ENCODE data around the gene DSG2. TPM values are rescaled to one million over a fixed set of nuclear protein-coding genes. Genes with fewer than 3 reads are reported as not detected.
A peak's percentile ranks its signal among the peaks of the same experiment; 100 is the strongest.

The DSG2 gene
- total and polyA plus RNA-seq, 3 donors from 2014 or later = 5.9 to 8.6 (median 7.0) TPM

DNA sequence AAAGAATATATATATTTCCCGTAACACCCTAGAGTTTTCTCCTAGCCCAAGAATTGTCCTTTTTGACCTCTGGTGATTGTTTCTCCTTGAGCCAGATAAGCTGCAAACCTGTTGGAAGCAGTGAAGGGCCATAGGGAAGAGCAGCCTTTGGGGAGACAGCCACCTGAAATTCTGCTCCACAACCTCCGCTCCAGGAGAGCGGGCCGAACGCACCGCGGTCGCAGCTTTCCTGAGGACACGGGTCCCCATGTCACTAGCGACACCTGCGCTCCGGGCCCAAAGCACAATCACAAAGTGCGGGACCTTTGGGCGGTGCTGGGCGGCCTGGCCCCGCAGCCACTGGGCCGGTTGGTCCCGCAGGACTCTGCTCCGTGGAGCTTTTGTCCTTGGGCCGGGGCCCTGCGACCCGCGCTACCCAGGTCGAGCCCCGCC, 557 bp upstream of the DSG2 start:
- 27 to 69% methylated on average over 4 to 25 of the region's 25 CpGs for WGBS, 2 donors
- no peaks in the 10 kb centered on the region for H3K4me1 ChIP-seq
- no peak overlapping the region for H3K27ac ChIP-seq
- DNase-seq = no peak
- peak overlapping the region; percentile 54 to 60 for H3K4me3 ChIP-seq
- intact Hi-C loops (cut with DNase I; ENCODE audit: low total_unique reads) = no loop called here
- TF ChIP-seq, protein P1, sequence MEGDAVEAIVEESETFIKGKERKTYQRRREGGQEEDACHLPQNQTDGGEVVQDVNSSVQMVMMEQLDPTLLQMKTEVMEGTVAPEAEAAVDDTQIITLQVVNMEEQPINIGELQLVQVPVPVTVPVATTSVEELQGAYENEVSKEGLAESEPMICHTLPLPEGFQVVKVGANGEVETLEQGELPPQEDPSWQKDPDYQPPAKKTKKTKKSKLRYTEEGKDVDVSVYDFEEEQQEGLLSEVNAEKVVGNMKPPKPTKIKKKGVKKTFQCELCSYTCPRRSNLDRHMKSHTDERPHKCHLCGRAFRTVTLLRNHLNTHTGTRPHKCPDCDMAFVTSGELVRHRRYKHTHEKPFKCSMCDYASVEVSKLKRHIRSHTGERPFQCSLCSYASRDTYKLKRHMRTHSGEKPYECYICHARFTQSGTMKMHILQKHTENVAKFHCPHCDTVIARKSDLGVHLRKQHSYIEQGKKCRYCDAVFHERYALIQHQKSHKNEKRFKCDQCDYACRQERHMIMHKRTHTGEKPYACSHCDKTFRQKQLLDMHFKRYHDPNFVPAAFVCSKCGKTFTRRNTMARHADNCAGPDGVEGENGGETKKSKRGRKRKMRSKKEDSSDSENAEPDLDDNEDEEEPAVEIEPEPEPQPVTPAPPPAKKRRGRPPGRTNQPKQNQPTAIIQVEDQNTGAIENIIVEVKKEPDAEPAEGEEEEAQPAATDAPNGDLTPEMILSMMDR (IDR thresholded peaks at IDR 0.05) = no peak
- no peak for TF ChIP-seq POLR2A (IDR thresholded peaks at IDR 0.05)
- no peaks in the 10 kb centered on the region for H3K27me3 ChIP-seq
- H3K9me3 ChIP-seq = no peaks in the 10 kb centered on the region
- H3K36me3 ChIP-seq (ENCODE audit: low read depth, missing control alignments) = no peaks in the 10 kb centered on the region

DNA sequence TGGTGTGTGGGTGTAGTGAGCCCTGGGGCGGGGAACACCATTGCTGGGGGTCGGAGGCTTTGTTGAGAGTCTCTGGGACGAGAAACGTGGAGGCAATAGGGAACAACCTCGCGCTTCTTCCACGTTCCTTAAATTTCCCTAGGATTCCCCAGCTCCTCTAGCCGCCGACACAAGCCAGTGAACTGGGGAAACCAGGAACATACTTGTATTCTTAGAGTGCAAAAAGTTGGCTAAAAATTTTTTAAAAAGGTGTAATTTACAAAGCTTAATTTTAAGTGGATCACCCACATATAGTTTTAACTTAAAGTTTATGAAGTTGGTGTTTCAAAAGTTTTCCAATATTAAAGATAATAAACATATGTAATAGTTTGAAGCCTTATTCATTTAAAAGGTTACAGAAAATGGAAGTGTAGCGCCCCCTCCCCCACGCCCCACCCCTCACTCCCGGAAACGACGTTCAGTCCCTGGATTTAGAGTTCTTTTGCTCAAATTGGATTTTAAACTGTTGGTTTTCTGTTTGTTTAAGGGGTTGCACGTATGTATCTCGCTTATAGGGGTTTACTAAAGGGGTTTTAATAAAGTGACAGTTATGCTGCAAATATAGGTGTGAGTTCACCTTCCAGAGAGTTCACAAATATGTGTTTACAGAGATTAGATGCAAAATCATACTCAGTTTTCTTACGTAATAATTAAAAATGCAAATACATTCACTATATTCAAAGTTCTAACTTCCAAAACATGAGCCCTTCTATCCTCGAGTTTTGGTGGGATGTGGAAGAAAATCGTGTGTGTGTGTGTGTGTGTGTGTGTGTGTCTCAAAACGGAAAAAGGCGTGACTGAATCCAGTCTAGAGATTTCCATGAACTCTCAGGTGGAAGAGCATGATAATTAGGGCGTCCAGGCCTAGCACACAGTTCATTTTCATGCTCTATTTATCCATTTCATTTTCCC, 872 bp downstream of the DSG2 start:
- Histone ChIP-seq H3K36me3 (ENCODE audit: low read depth, missing control alignments) (no peaks in the 10 kb centered on the region), H3K27me3 (no peaks in the 10 kb centered on the region), H3K27ac (peak overlapping the region; percentile 39 to 51), H3K4me3 (peak overlapping the region; percentile 54 to 60), H3K4me1 (no peaks in the 10 kb centered on the region), H3K9me3 (no peaks in the 10 kb centered on the region)
- TF ChIP-seq, protein P1 (IDR thresholded peaks at IDR 0.05) = no peak
- TF ChIP-seq POLR2A (IDR thresholded peaks at IDR 0.05) = no peak
- DNase-seq = no peak
- WGBS, 2 donors = 16 to 19% methylated on average over 19 to 22 of the region's 22 CpGs
- intact Hi-C loops (cut with DNase I; ENCODE audit: low total_unique reads) = no loop called here

DNA sequence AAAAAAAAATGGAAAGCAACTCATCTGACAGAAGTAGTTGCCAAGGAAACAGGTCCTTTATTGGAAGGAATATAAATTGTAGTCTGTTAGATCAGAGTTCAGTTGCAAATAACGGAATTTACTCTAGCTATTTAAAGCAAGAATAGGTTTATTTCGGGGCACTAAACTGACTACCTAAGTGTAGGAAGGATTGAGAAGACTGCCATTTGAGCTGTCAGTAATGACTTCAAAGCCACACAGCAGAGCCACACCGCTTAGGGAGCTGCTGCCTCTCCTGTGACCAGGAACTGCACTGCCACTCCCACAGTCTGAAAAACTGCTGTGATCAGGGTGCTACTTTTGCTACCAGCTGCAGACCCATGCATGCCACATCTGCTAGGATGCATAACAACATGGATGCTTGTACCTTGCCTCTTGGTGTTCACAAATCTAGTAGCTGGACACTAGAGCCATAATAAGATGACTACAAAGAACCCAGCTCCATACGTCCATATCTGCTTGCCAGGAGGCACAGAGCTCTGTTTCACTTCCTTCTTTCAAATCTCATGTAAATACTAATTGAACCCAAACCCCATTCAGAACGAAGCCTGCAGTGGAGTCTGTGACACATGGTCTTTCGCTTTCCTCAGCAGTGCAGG, 2.2 kb downstream of the DSG2 start:
- no peak for DNase-seq
- intact Hi-C loops (cut with DNase I; ENCODE audit: low total_unique reads) = no loop called here
- TF ChIP-seq, protein P1 (IDR thresholded peaks at IDR 0.05) = no peak
- no peak for TF ChIP-seq POLR2A (IDR thresholded peaks at IDR 0.05)
- no peak overlapping the region for H3K27ac ChIP-seq
- H3K4me1 ChIP-seq = no peaks in the 10 kb centered on the region
- H3K27me3 ChIP-seq = no peaks in the 10 kb centered on the region
- no peaks in the 10 kb centered on the region for H3K36me3 ChIP-seq (ENCODE audit: low read depth, missing control alignments)
- H3K9me3 ChIP-seq = no peaks in the 10 kb centered on the region
- WGBS, 2 donors = 76 to 83% methylated on average over 6 of the region's 6 CpGs
- H3K4me3 ChIP-seq = no peak overlapping the region

DNA sequence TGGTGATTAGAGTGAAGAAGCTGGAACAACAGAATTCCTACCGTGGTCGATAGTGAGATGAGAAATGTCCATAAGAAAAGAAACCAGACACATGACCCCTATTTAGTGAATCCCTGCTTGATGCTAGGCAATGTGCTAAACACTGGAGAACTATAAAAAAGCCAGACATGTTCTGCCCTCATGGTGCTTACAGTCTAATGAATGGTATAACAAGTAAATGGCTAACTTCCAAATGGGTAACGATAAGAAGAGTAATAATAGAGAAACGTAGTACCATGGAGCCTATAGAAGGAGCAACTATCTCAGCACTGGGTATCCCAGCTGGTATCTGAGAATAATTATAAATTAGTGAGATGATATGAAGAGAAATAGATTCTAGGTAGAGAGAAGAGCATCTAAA, 5.0 kb downstream of the DSG2 start:
- no peak for TF ChIP-seq POLR2A (IDR thresholded peaks at IDR 0.05)
- TF ChIP-seq, protein P1 (IDR thresholded peaks at IDR 0.05) = no peak
- DNase-seq = no peak
- 96 to 97% methylated on average over 4 of the region's 4 CpGs for WGBS, 2 donors
- Histone ChIP-seq H3K27ac (no peak overlapping the region), H3K9me3 (no peaks in the 10 kb centered on the region), H3K4me3 (no peak overlapping the region), H3K36me3 (ENCODE audit: low read depth, missing control alignments) (no peaks in the 10 kb centered on the region), H3K27me3 (no peaks in the 10 kb centered on the region), H3K4me1 (no peaks in the 10 kb centered on the region)
- intact Hi-C loops (cut with DNase I; ENCODE audit: low total_unique reads) = no loop called here
